ENCODE results near the gene SGMS1. TPM values are rescaled to one million over a fixed set of nuclear protein-coding genes. Genes with fewer than 3 reads are reported as not detected.
"Not testable (repeated sequence)": the region's sequence is repeated elsewhere in the genome, so short reads cannot be mapped to it uniquely, and the experiment has no call there.

The SGMS1 gene
- total RNA-seq, 3 donors from 2014 or later, result 66.5 to 114 (median 80.1) TPM

DNA sequence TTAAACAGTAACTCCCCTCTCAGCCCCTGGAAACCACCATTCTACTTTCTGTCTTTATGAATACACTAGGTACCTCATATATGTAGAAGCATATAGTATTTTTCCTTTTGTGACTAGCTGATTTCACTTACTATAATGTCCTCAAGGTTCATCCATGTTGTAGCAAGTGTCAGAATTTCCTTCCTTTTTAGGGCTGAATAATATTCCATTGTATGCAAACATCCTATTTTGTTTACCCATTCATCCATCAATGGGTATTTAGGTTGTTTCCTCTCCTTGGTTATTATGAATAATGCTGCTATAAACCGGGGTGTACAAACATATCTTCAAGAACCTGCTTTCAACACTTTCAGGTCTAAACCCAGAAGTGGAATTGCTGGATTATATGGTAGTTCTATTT lies 125.3 kb downstream of the SGMS1 start:
- TF ChIP-seq POLR2AphosphoS5 (IDR thresholded peaks at IDR 0.05) (no peak), POLR2A (IDR thresholded peaks at IDR 0.05) (no peak)
- TF ChIP-seq, protein P1, sequence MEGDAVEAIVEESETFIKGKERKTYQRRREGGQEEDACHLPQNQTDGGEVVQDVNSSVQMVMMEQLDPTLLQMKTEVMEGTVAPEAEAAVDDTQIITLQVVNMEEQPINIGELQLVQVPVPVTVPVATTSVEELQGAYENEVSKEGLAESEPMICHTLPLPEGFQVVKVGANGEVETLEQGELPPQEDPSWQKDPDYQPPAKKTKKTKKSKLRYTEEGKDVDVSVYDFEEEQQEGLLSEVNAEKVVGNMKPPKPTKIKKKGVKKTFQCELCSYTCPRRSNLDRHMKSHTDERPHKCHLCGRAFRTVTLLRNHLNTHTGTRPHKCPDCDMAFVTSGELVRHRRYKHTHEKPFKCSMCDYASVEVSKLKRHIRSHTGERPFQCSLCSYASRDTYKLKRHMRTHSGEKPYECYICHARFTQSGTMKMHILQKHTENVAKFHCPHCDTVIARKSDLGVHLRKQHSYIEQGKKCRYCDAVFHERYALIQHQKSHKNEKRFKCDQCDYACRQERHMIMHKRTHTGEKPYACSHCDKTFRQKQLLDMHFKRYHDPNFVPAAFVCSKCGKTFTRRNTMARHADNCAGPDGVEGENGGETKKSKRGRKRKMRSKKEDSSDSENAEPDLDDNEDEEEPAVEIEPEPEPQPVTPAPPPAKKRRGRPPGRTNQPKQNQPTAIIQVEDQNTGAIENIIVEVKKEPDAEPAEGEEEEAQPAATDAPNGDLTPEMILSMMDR (IDR thresholded peaks at IDR 0.05), result no peak
- Histone ChIP-seq H3K4me3 (no peak overlapping the region), H3K27me3 (no peaks in the 10 kb centered on the region), H3K36me3 (no peaks in the 10 kb centered on the region), H3K9me3 (no peaks in the 10 kb centered on the region), H3K27ac (no peak overlapping the region), H3K4me1 (no peaks in the 10 kb centered on the region)
- intact Hi-C loops (cut with DNase I; ENCODE audit: low total_unique reads), result no loop called here
- no peak for DNase-seq (ENCODE audit: low spot score in 2 of 2)

DNA sequence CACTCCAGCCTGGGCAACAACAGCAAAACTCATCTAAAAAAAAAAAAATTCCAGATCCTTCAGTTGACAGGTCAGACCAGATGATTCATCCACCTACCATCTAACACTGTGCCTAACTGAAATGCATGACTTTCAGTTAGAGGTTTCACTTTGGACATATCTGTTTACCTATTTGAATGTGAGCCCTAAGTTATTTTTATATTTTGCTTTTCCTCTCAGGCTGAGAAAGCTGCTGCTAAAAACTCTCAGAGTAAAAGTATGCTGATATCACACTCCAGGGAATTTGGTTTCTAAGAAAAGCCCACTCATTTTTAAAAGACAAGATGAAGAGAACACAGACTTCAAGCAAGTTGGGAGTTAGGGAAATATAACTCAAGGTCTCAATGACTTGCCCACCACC lies 126.0 kb downstream of the SGMS1 start:
- Histone ChIP-seq H3K4me3 (no peak overlapping the region), H3K4me1 (no peaks in the 10 kb centered on the region), H3K9me3 (no peaks in the 10 kb centered on the region), H3K36me3 (no peaks in the 10 kb centered on the region), H3K27me3 (no peaks in the 10 kb centered on the region), H3K27ac (peak overlapping the region in 1 of 2 donors; percentile 4)
- TF ChIP-seq POLR2AphosphoS5 (IDR thresholded peaks at IDR 0.05), result no peak
- TF ChIP-seq, protein P1 (IDR thresholded peaks at IDR 0.05), result no peak
- intact Hi-C loops (cut with DNase I; ENCODE audit: low total_unique reads), result no loop called here
- DNase-seq (ENCODE audit: low spot score in 2 of 2), result no peak

DNA sequence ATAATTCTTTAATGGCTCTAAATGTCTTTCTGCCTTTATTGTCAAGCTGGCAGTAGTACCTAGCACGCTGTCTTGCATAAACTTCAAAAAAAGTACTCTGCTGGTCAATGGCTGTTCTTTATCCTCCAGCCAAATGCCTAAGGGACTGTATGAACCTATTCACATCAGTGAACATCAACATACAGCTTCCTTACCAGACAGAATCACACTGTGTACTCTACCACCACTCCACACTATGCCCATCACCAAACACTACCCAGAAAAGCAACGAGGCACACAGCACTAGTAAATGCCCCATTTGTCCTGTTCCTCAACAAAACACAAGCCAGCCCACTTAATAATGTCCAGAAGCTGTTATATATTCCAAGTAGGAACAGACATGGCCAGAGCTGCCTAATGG lies 127.5 kb downstream of the SGMS1 start:
- H3K27me3 ChIP-seq, result no peaks in the 10 kb centered on the region
- intact Hi-C loops (cut with DNase I; ENCODE audit: low total_unique reads), result no loop called here
- H3K4me3 ChIP-seq, result no peak overlapping the region
- no peak overlapping the region for H3K27ac ChIP-seq
- no peak for DNase-seq (ENCODE audit: low spot score in 2 of 2)
- no peaks in the 10 kb centered on the region for H3K4me1 ChIP-seq
- H3K9me3 ChIP-seq, result no peaks in the 10 kb centered on the region
- TF ChIP-seq, protein P1 (IDR thresholded peaks at IDR 0.05), result no peak
- H3K36me3 ChIP-seq, result no peaks in the 10 kb centered on the region

DNA sequence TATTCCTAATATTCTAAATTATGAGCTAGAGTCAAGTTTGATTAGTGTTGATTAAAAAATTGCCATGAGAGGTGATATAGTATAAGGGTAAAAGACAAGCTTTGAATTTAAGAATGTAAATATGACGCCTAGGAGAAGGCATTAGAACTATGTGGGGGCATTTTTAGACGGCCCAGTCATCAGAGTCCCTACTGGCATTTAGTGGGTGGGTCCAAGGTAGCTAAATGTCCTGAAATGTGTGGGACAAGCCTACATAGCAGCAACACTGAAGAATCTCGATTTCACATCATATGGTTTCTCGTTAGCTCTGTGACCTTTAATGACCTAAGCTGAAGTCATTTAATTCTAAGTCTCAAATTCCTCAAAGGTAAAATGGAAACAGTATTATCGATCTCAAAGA lies 133.5 kb downstream of the SGMS1 start:
- H3K27ac ChIP-seq, result no peak overlapping the region
- H3K9me3 ChIP-seq, result no peaks in the 10 kb centered on the region
- H3K27me3 ChIP-seq, result no peaks in the 10 kb centered on the region
- intact Hi-C loops (cut with DNase I; ENCODE audit: low total_unique reads), result no loop called here
- DNase-seq (ENCODE audit: low spot score in 2 of 2), result no peak
- TF ChIP-seq POLR2A (IDR thresholded peaks at IDR 0.05), result no peak
- TF ChIP-seq, protein P1 (IDR thresholded peaks at IDR 0.05), result no peak
- no peak for TF ChIP-seq POLR2AphosphoS5 (IDR thresholded peaks at IDR 0.05)
- H3K36me3 ChIP-seq, result no peaks in the 10 kb centered on the region
- no peak overlapping the region for H3K4me3 ChIP-seq
- H3K4me1 ChIP-seq, result no peaks in the 10 kb centered on the region

DNA sequence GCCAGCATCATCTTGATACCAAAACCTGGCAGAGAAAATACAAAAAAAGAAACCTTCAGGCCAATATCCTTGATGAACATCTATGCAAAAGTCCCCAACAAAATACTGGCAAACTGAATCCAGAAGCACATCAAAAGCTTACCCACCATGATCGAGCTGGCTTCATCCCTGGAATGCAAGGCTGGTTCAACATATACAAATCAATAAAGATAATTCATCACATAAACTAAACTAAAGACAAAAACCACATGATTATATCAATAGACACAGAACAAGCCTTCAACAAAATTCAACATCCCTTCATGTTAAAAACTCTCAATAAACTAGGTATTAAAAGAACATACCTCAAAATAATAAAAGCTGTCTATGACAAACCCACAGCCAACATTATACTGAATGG lies 139.2 kb downstream of the SGMS1 start:
- H3K27me3 ChIP-seq; H3K36me3 ChIP-seq; DNase-seq (ENCODE audit: low spot score in 2 of 2); H3K4me3 ChIP-seq; H3K27ac ChIP-seq; H3K4me1 ChIP-seq; intact Hi-C loops (cut with DNase I; ENCODE audit: low total_unique reads): not testable (repeated sequence)
- peaks cover 11 to 12% of the 10 kb centered on the region in 2 donors for H3K9me3 ChIP-seq

Measured in breast epithelium (tissue), 4 donors.